GM19035 (cell line): ENCODE data around the gene KRT17.
"Not testable (repeated sequence)": the region's sequence is repeated elsewhere in the genome, so short reads cannot be mapped to it uniquely, and the experiment has no call there.

Experiments
- ATAC-seq: cut with Tn5 transposase; IDR thresholded peaks from one replicate; pipeline ENCODE4 v1.9.1; 2021; ENCODE audit not compliant: unreplicated experiment

The KRT17 gene

DNA sequence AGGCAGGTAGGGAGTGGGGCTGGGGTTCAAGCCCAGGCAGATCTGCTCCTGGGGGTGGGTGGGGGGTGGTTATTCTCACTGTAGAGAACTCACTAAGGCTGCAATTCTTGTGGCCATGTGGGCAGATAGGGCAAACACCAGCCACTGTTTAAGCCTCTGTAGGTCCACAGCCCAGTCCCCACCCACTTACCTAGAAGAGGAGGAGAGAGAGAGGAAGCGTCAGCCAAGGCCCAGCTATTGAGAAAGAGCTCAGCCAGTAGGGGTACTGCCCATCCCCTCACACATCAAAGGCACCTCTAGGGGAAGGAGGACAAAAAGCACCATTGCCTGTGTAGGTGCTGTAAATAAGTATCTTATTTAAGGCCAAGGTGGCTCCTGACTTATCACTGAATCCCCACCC is 24.7 kb downstream of the KRT17 start:
- ATAC-seq, result no peak

- no peak for ATAC-seq
These were observed 28.8 kb downstream of the KRT17 start for GRCh38 chr17:41595585-41595984.

DNA sequence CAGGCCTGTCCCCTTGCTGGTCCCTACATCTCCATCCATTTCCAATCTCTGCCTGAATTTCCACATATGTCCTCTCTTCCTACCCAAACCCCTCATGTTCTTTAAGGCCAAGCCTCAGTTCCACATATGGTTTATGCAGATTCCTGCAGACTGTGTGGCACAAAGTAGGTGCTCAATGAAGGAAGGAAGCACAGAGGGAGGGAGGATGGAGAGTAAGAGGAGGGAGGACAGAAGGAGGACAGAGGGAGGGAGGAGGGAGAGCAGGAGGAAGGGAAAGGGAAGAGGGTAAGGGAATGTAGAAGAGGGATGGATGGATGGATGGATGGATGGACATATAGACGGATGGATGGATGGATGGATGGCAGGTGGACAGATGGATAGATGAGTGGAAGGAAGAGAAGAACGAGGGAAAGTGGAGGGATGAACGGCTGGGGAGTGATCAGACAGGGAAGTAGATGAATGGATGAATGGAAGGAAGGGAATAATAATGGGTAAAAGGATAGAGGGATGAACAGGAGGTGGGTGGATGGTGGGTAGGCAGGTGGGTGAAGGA is 29.9 kb downstream of the KRT17 start:
- no peak for ATAC-seq

- no peak for ATAC-seq
These were observed 30.9 kb downstream of the KRT17 start for GRCh38 chr17:41593306-41593981.

DNA sequence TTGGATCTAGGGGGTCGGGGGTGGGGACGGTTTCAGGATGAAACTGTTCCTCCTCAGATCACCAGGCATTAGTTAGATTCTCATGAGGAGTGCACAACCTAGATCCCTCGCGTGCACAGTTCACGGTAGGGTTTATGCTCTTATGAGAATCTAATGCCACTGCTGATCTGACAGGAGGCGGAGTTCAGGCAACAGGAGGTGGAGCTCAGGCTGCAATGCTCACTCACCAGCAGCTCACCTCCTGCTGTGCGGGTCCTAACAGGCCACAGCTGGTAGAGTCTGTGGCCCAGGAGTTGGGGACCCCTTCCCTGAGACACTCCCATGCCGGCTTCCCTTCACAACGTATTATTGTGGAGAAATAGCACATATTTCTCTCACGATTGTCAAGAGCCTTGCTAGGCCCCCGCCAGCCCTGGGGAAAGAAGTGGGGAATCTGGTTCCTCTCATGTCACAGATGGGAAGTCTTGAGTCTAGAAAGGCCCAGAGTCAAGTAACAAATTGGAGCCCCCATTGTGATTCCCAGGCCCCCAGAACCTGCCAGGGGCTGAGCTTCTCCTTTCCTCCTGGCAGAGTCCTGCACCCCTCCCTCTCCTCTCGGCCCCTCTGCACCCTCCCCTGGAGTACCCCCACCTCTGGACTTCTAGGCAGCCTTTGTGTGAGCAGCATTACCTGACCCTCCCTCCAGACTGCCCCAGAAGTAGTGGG is 31.6 kb downstream of the KRT17 start:
- no peak for ATAC-seq

DNA sequence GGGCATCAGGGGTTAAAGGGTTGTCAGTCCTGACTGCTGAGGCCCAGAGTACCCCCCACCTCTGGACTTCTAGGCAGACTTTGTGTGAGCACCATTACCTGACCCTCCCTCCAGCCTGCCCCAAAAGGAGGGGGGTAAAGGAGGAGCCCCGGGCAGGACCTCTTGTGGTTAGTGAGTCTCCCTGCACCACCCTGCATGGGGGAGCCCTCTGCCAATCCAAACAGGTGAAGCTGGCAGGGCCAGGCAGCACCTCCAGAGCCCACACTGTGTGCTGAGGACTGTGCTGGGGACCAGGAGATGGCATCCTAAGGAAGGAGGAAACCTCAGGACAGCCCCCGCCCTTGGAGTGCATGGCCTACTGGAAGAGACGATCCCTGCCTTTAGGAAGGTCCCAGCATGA is 35.1 kb downstream of the KRT17 start:
- ATAC-seq, result no peak

DNA sequence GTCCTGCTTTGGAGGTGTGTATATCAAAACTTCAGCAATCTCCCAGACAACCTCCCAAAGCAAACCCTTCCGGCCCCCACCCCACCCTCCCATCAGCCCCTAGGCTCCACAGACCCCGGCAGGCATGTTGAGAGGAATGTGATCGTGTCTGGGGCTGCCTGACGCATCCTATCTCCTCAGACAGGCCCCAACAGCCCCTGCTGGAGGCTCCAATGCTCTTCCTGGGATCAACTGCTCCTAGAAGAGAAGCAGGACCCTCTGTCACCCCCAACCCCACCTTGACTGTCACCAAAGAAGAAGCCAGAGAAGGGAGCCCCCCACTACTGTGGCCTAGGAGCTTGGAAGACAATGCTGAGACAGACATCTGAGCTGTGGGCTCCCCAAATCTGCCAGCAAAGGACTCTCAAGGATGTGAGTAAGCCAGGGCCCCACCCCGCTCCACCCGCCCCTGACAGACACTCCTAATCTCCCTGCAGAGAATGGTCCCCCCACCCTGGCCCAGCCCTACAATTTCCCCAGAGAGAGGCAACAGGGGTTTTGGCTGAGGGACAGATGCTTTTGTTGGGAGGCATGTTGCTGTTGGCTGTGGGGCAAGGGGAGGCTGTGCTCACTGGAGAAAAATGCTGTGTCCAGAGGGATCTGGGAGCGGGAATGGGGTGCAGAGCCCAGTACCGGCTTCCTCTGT is 36.1 kb downstream of the KRT17 start:
- ATAC-seq, result no peak

DNA sequence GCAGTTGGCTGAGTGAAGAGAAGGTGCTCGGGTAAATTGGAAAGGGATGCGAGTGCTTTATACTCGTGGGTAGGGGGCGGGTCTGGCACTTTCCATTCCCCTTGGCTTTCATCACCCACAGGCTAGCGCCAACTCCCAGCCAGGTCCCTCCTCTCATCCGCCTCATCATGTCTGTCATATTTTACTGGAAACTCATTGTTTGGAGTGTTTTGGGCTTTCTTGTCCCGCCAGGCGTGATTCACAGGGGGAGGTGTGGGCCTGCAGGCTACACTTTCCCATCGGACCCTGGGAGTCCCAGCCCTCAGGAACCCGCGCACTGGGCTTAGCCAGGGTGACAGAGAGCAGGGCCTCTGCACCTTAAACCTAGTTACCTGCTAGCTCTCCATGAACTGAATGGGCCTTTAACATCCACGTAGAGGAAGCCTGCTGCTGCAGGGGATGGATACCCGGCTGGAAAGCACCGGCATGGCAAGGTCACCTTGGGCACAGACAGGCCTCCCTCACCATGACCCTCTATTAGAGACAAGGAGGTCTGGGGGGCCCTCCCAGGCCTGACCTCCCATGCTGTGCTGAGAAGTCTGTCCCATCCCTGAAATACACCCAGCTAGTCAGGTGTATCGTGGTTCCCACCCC is 37.4 kb downstream of the KRT17 start, which contains the start of gene KRT14:
Gene KRT14, minus strand, starts transcription at position 33 of the 633 bp plus-strand sequence. CDS start 61 bp downstream, outside the sequence.
- no peak for ATAC-seq

DNA sequence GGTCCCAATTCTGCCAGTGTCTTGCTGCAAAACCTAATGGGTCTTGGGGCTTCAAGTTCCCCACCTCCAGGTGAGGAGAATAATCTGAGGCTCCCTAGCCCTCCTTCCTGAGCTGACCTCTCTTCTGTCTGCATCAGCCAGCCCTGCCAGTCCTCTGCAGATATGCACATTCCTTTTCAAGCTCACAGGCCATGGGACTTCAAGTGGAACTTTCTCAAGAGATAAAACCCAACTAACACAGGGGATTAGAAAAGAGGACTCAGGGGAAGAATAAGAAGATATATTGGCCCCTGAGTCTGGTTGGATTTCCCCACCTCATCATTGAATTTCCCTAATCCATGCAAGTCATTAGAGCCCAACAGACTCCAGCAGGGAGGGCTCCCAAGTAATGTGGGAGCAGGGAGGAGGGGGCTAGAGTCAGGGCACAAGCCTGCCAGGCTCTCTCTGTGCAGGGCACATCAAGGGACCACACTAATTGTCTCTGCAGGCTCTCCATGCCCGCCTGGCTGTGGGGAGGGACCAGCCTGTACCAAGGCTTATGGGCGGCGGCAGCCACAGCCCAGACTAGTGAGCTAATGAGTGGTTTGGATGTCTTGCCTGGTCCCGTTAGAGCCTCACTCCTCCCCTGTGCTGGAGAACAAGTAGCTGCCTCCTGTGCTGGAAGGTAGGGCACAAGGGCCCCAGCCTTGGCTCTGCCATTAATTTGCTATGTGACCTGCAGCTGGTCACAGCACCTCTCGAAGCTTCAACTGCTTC is 38.9 kb downstream of the KRT17 start:
- ATAC-seq, result no peak

DNA sequence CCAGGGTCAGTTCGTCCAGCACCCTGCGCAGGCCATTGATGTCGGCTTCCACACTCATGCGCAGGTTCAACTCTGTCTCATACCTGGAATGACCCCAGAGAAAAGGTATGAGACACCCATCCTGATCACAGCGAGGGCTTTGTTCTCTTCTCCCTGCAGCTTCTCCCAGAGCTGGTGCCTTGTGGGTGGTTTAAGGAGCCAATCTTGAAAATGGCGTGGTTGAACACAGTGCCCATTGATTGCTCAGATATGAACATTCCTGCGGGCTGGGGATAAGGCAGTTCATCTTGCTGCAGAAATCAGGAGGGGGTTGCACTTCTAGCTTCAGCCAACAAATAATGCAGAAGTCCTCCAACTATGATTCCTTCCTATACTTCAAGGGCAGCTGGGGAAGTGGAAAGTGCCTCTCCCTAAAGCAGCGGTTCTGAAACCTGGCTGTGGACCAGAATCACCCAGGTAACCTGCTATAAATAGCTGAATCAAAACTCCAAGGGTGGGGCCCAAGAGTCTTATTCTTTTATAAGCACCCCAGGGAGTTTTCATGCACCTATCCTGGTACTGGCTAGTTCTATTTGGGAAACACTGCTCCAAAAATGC is 39.9 kb downstream of the KRT17 start:
- not testable (repeated sequence) for ATAC-seq

DNA sequence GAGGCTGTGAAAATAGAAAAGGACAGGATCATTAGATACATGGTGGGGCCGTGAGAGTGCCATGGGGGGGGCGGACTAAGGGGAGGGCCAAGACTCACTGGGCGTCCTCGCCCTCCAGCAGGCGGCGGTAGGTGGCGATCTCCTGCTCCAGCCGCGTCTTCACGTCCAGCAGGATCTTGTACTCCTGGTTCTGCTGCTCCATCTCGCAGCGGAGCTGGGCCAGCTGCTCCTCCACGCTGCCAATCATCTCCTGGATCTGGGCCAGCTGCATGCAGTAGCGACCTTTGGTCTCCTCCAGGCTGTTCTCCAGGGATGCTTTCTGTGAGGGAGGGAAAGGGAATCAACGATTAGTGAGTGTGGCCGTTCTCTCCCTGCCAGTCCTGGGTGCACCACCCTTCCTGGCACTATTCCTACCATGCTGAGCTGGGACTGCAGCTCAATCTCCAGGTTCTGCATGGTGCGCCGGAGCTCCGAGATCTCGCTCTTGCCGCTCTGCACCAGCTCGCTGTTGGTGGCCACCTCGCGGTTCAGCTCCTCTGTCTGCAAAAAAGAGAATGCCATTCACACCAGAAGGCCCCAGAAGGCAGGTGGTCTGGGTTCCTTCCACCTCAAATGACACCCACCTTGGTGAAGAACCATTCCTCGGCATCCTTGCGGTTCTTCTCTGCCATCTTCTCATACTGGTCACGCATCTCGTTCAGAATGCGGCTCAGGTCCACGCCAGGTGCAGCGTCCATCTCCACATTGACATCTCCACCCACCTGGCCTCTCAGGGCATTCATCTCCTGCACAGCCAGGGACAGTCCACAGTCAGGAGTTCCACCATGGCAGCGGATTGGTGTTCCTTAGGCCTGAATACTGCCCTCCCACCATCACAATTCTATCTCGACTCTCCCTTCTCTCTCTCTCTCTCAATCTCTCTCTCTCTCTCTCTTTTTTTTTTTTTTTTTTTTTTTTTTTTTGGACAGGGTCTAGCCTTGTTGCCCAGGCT is 40.9 kb downstream of the KRT17 start:
- ATAC-seq, result no peak

DNA sequence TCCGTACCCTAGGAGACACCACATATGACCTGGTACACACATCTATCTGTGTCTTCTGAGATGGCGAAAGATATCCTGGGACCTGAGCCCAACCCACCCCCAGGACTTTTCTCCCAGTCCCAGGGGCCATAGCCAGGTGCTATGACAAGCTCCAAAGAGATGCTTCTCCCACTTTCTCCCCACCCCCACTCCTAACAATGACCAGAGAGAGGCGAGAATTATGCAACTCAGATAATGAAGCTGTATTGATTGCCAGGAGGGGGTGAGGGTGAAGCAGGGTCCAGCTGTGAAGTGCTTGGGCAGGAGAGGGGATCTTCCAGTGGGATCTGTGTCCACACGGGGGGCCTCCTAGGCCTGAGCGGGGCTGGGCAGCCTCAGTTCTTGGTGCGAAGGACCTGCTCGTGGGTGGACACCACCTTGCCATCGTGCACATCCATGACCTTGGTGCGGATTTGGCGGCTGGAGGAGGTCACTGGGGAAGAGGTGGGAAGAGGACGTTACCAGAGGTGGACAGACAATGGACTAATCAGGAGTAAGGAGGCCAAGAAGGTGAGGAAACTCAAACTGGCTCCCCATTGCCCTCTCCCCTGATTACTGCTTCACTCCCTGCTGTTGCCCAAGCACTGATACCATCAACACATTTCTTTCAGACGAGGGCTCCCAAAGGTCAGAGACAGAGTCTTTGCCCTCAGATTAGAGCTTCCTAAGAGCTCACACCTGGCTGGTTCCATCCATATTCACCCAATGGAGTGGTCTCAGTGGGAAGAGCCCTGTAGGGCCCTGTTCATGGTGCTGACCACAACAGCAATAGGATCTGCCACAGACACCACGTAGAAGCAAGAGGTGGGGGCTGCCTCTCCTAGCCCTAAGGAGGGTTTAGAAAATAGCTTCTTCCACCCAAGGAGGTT is 42.1 kb downstream of the KRT17 start:
- not testable (repeated sequence) for ATAC-seq

DNA sequence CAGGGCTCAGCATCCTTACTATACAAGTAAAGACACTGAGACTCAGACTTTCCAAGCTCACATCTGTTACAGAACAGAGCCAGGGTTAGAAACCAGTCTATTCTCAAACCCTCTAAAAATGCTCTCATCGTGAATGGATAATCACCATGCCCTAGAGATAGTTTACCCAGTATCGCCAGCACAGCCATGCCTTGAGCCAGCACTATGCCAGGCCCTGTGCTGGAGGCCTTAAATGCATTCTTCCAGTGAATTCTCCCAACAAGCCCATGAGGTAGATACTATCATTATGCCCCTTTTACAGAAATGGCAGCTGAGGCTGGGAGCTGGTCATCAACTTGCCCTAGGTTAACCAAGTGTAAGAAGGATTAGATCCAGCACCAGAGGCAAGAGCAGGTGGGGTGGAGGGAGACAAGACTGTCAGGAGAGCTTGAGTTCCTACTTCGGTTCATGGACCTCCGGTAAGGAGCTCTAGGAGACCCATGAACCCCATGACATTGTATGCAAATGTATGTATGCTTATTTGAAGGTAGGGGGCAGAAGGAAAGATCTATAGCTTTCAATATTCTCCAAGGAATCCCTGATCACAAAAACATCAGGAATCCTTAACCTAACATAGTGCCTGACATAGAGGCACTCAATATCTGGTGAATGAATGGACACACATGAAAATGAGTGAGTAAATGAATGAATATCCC is 42.9 kb downstream of the KRT17 start:
- ATAC-seq, result no peak

DNA sequence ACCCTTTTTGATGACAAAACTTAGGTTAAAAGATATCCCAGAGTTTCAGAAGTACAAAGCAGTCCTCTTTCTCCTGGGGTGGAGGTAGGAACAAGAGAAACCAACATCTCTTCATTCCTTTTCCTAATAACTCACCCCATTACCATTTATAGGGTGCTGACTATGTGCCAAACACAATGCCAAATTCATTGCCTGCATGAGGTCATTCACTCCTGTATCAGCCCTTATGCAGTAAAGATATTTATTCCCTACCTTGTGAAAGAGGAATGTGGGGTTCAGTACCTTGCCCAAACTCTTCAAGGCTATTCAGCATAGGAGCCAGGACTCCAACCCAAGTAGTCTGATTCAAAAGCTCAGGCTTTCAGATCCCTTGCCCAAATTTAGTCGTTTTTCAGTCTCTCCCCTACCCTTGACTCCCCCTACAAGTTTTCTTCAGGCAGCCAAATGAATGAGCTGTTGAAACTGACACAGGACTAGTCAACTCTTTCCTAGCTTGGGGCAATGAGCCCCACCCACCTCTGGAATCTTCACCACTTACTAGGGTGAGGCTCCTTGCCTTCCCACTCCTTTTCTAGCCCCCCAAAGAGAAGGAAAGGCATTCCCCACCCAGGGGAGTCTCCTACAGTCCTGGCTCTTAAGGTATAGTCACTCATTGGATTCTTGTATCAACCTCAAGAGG is 43.5 kb downstream of the KRT17 start:
- ATAC-seq, result no peak

DNA sequence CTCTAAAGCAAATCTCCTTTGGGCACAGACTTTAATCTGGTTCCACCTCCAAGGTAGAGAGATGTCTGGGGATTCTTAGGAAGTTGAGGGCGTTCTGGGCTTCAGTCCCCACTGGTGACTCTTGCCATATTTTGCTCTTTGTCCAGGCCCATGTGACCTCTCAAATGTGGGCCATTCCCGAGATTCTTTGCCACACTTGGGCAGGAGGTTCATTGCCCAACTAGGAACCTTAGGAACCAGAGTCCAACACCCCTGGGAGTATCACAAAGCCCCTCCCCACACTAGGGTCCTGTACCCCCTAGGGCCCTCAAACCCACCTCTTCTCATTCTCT is 44.2 kb downstream of the KRT17 start:
- no peak for ATAC-seq

- ATAC-seq, result no peak
These were observed 44.7 kb downstream of the KRT17 start for GRCh38 chr17:41579484-41580243.
